ENCODE measurements around the gene ENO2.

Gene ENO2

DNA sequence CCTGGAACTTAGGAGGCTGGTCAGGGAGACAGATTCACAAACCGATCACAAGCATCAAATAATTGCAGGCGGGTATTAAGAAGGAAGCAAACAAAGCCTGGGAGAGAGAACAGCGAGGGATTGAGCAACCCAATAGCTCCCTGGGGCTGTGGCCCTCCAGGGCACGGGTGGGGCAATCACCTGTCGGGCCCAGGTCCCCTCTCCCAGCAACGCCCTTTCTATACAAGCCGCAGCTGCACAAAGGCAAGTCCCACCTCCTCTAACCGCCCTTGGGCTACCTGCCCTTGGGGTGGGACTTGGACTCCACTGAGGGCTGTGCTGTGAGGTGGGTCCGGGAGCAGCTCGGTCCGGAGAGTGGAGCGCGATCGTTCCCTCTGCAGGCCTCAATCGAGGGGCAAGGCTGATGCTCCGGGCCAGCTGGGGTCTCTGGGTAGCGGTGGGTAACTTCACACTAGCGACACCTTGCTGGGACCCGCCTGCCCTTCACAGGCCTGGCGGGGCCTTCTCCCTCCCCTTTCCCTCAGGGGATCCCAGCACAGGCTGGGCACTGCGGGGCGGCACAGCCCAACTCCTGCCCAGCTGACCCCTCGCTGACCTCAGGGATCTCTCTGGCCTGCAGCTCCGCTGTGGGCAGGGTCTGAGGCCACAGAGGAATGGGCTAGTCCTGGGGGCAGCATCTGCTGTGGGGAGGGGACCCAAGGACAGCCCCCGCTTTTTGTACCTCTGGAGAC, 48.1 kb downstream of the ENO2 start:
- peak; percentile 100 for DNase-seq

GRCh38 chr12:6963016-6963731, 48.8 kb downstream of the ENO2 start:
- peak; percentile 100 for DNase-seq

DNA sequence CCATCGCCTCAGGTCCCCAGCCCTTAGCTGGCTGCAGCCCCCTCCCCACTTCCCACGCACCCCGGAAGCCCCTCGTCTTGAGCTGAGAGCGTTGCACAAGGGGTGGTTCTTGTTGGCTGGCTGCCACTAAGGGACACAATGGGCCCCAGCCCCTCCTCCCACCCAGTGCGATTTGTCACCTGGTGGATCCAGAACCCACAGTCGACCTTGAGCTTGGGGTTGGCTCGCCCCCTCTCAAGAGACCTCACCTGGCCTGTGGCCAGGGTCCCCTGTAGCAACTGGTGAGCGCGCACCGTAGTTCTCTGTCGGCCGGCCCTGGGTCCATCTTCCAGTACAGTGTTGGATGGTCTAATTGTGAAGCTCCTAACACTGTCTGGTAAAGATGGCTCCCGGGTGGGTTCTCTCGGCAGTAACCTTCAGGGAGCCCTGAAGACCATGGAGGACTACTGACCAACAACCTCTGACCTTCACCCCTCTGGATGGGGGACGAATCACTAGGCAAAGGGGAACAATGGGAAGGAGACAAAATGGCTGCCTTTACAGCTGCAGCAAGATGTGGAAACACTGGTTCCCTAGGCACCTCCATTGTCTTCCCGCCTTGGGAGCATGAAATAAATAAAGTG, 49.5 kb downstream of the ENO2 start:
- DNase-seq: peak; percentile 88

GRCh38 chr12:6964605-6965025, 50.2 kb downstream of the ENO2 start:
- DNase-seq: no peak

- DNase-seq: peak; percentile 97
Observed at GRCh38 chr12:6965026-6965661, 50.8 kb downstream of the ENO2 start.

DNA sequence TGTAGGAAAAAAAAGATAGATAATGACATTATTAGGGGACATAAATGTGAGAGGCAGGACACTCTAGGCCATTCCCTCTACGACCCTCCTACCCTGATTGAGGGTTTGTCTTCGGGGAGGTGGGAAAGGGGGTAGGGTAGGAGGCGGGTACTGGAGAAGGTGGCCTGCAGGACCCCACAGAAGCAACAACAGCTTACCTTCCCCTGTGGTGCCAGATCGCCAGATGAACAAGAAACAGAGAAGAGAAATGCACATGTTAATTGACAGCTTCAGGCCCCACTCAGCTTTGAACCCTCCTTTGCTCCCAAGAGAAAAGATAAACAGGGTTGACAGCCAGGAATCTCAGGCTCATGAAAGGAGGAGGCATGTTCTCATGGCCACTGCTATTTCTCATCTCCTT, 51.3 kb downstream of the ENO2 start:
- no peak for DNase-seq

DNA sequence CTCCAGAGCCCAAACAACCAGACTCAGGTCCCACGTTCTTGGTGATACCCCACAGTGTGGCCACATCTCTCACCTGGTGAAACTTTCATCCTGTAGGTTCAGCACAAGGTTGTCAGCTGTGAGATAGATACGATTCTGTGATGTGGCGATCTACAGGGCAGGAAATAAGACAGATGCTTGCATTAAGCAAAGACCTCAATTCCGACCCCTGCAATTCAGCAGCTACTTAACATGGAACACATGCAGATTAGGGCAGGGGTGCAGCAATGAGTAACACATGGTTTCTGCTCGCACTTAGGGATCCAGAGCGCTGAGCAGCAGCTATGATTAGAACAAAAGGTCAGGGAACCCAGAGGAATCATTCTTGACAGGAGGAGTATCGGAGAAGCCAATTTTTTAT, 52.0 kb downstream of the ENO2 start:
- DNase-seq: no peak

GRCh38 chr12:6967651-6968100, 53.3 kb downstream of the ENO2 start:
- no peak for DNase-seq

DNA sequence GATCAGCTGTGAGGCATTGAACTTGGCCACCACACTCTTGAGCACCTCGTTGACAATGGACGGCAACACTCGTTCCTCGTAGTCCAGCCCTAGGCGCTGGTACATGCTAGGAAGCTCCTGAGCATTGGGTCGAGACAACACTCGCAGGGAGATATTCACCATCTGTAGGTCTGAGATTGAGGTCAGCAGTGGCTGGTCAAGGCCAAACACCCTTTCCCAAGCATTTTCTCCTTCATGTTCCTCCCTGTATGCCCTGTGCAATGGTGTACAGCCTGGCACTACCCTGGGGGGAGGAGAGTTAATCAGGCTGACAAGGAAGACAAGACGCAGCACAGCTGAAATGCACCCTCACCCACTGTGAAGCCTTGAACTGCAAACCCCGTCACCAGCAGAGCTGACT, 54.0 kb downstream of the ENO2 start:
- no peak for DNase-seq

DNA sequence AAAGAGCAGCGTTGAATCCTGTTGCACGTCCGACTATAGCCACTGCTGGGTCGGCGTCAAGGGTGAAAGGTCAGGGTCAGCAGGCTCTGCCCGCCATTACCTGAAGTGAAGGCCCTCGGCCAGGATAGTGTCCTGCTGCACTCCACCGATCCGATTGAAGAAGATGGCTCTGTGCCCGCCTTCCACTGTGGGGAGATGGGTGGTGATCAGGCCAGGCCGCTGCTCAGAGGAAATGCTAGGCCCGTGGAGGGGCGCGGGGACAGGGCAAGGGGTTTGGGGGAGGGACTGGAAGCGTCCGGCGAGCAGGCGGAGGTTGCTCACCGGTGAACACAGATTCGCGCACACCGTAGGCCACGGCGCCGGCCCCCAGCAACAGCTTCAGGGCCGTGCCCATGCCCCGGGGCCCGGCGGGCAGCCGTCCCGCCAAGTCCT, 55.7 kb downstream of the ENO2 start:
- peak; percentile 72 for DNase-seq

Data from NCI-H146 (cell line).